Neural cell (in vitro differentiated cells): ENCODE measurements around the gene ATP8B1. TPM values are rescaled to one million over a fixed set of nuclear protein-coding genes. Genes with fewer than 3 reads are reported as not detected.

Experiments
- H2AFZ ChIP-seq: fragments of 200-600, 300-800 bp; sonication (generic), shearing (Covaris generic); 2 replicates; pipeline ENCODE4 v1.6.0; 2014; ENCODE audit warnings: low read depth, mild to moderate bottlenecking, antibody characterized with exemption, low read length, moderate library complexity
- H3F3A ChIP-seq: fragments of 200-600 bp; shearing (Covaris generic); 2 replicates; pipeline ENCODE4 v1.6.1; 2016; ENCODE audit warnings: mild to moderate bottlenecking, moderate library complexity, mixed read lengths, antibody characterized with exemption, low read length; ENCODE audit not compliant: insufficient read depth, poor library complexity, severe bottlenecking
- H3K27ac ChIP-seq: fragments of 200-600, 300-800 bp; sonication (generic), shearing (Covaris generic); 2 replicates; pipeline ENCODE4 v1.5.1; 2014; ENCODE audit warnings: mild to moderate bottlenecking, low read length, moderate library complexity
- H3K27me3 ChIP-seq: fragments of 300-800, 200-600 bp; sonication (generic), shearing (Covaris generic); 2 replicates; pipeline ENCODE4 v1.6.0; 2014; ENCODE audit warnings: mild to moderate bottlenecking, low read depth, low read length, moderate library complexity; ENCODE audit not compliant: insufficient read depth
- H3K36me3 ChIP-seq: fragments of 300-800, 200-600 bp; sonication (generic), shearing (Covaris generic); 2 replicates; pipeline ENCODE4 v1.5.1; 2014; ENCODE audit warnings: mild to moderate bottlenecking, antibody characterized with exemption, low read length, moderate library complexity; ENCODE audit not compliant: insufficient read depth
- H3K4me2 ChIP-seq: fragments of 300-800, 200-600 bp; sonication (generic), shearing (Covaris generic); 2 replicates; pipeline ENCODE4 v1.6.0; 2014; ENCODE audit warnings: mild to moderate bottlenecking, low read length
- H3K4me3 ChIP-seq: fragments of 300-800, 200-600 bp; sonication (generic), shearing (Covaris generic); 2 replicates; pipeline ENCODE4 v1.5.1; 2014; ENCODE audit warnings: mild to moderate bottlenecking, low read length, moderate library complexity
- H3K79me2 ChIP-seq: fragments of 200-600 bp; shearing (Covaris generic); replicated peaks from 2 replicates; pipeline ENCODE4 v1.6.0; 2014; ENCODE audit warnings: mild to moderate bottlenecking, low read length, moderate library complexity; ENCODE audit not compliant: insufficient read depth
- H3K9ac ChIP-seq: fragments of 300-800, 200-600 bp; sonication (generic), shearing (Covaris generic); 2 replicates; pipeline ENCODE4 v1.6.1; 2016; ENCODE audit warnings: mild to moderate bottlenecking, low read length, mixed read lengths
- H3K9me2 ChIP-seq: fragments of 200-600 bp; shearing (Covaris generic); 2 replicates; pipeline ENCODE4 v1.6.1; 2016; ENCODE audit warnings: mild to moderate bottlenecking, low read length, mixed read lengths; ENCODE audit not compliant: insufficient read depth
- H3K9me3 ChIP-seq: fragments of 200-600, 300-800 bp; sonication (generic), shearing (Covaris generic); 2 replicates; pipeline ENCODE4 v1.6.1; 2016; ENCODE audit warnings: mild to moderate bottlenecking, mixed run types, low read length, moderate library complexity, mixed read lengths
- H4K20me1 ChIP-seq: fragments of 200-600 bp; shearing (Covaris generic); 2 replicates; pipeline ENCODE4 v1.6.1; 2016; ENCODE audit warnings: mild to moderate bottlenecking, mixed run types; ENCODE audit not compliant: insufficient read depth
- EP300 ChIP-seq: fragments of 450-650 bp; conservative IDR thresholded peaks from 2 replicates; pipeline ENCODE4 v1.6.1; 2014; ENCODE audit warnings: antibody characterized with exemption, mild to moderate bottlenecking, moderate library complexity; ENCODE audit not compliant: poor library complexity, severe bottlenecking
- EZH2 ChIP-seq: fragments of 200-600, 300-800 bp; shearing (Covaris generic), sonication (generic); IDR thresholded peaks from 2 replicates; pipeline ENCODE4 v1.6.1; 2014; ENCODE audit warnings: antibody characterized with exemption, low read length, borderline replicate concordance, mild to moderate bottlenecking; ENCODE audit not compliant: insufficient read depth, poor library complexity, severe bottlenecking
- MXI1 ChIP-seq: fragments of 450-650 bp; conservative IDR thresholded peaks from 2 replicates; pipeline ENCODE4 v1.6.1; 2014; ENCODE audit warnings: antibody characterized with exemption, mild to moderate bottlenecking; ENCODE audit not compliant: poor library complexity, severe bottlenecking
- POLR2AphosphoS5 ChIP-seq: IDR thresholded peaks from 2 replicates; pipeline ENCODE4 v1.6.1; 2012
- RAD21 ChIP-seq: fragments of 450-650 bp; conservative IDR thresholded peaks from 2 replicates; pipeline ENCODE4 v1.6.1; 2014; ENCODE audit warnings: antibody characterized with exemption, mild to moderate bottlenecking, moderate library complexity
- SMC3 ChIP-seq: fragments of 450-650 bp; conservative IDR thresholded peaks from 2 replicates; pipeline ENCODE4 v1.6.1; 2014; ENCODE audit warnings: antibody characterized with exemption, mild to moderate bottlenecking, moderate library complexity; ENCODE audit not compliant: poor library complexity
- TAF1 ChIP-seq: IDR thresholded peaks from 2 replicates; pipeline ENCODE4 v1.6.1; 2012; ENCODE audit warnings: low read depth
- polyA plus RNA-seq: library from polyadenylated mRNA; depleted of rRNA; stranded (reverse); fragments of >200 nt; gene quantifications from 2 replicates; pipeline ENCODE4 v1.2.3, GENCODE V29; 2014
- TF ChIP-seq, protein P1 (sequence below): IDR thresholded peaks from 2 replicates; pipeline ENCODE4 v1.6.1; 2012; ENCODE audit warnings: borderline replicate concordance
- TF ChIP-seq, protein P2 (sequence below): fragments of 450-650 bp; IDR thresholded peaks from 2 replicates; pipeline ENCODE4 v1.5.1; 2014; ENCODE audit warnings: antibody characterized with exemption, mild to moderate bottlenecking, moderate library complexity; ENCODE audit not compliant: poor library complexity, severe bottlenecking

The ATP8B1 gene
- polyA plus RNA-seq, 1 donor from 2014 or later = not detected

DNA sequence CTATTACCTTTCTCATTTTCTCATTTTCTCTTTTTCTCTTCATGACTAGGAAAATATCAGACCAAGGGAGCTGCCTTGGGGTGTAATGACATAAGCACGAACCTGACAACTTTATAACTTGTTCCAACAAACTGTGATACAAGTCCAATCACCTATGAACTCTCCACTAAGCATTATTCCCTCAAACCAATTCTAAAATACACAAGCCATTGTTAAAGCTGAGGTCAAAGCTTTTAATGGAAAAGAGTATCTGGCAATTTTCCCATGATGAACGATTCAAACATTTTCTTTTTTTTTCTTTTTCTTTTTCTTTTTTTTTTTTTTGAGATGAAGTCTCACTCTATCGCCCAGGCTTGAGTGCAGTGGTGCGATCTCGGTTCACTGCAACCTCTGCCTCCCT is 133.1 kb downstream of the ATP8B1 start:
- Histone ChIP-seq H3K9me2 (no peaks in the 10 kb centered on the region), H3K4me2 (no peak overlapping the region), H3F3A (no peaks in the 10 kb centered on the region), H3K9me3 (no peaks in the 10 kb centered on the region), H3K9ac (no peak overlapping the region), H3K36me3 (no peaks in the 10 kb centered on the region), H3K79me2 (no peaks in the 10 kb centered on the region), H4K20me1 (no peaks in the 10 kb centered on the region), H3K4me3 (no peak overlapping the region), H3K27me3 (no peaks in the 10 kb centered on the region), H2AFZ (no peak overlapping the region), H3K27ac (no peak overlapping the region)
- TF ChIP-seq SMC3 (no peak), EP300 (no peak), MXI1 (no peak), RAD21 (no peak), POLR2AphosphoS5 (no peak), EZH2 (no peak), TAF1 (no peak)
- TF ChIP-seq, protein P1, sequence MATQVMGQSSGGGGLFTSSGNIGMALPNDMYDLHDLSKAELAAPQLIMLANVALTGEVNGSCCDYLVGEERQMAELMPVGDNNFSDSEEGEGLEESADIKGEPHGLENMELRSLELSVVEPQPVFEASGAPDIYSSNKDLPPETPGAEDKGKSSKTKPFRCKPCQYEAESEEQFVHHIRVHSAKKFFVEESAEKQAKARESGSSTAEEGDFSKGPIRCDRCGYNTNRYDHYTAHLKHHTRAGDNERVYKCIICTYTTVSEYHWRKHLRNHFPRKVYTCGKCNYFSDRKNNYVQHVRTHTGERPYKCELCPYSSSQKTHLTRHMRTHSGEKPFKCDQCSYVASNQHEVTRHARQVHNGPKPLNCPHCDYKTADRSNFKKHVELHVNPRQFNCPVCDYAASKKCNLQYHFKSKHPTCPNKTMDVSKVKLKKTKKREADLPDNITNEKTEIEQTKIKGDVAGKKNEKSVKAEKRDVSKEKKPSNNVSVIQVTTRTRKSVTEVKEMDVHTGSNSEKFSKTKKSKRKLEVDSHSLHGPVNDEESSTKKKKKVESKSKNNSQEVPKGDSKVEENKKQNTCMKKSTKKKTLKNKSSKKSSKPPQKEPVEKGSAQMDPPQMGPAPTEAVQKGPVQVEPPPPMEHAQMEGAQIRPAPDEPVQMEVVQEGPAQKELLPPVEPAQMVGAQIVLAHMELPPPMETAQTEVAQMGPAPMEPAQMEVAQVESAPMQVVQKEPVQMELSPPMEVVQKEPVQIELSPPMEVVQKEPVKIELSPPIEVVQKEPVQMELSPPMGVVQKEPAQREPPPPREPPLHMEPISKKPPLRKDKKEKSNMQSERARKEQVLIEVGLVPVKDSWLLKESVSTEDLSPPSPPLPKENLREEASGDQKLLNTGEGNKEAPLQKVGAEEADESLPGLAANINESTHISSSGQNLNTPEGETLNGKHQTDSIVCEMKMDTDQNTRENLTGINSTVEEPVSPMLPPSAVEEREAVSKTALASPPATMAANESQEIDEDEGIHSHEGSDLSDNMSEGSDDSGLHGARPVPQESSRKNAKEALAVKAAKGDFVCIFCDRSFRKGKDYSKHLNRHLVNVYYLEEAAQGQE = no peak
- TF ChIP-seq, protein P2, sequence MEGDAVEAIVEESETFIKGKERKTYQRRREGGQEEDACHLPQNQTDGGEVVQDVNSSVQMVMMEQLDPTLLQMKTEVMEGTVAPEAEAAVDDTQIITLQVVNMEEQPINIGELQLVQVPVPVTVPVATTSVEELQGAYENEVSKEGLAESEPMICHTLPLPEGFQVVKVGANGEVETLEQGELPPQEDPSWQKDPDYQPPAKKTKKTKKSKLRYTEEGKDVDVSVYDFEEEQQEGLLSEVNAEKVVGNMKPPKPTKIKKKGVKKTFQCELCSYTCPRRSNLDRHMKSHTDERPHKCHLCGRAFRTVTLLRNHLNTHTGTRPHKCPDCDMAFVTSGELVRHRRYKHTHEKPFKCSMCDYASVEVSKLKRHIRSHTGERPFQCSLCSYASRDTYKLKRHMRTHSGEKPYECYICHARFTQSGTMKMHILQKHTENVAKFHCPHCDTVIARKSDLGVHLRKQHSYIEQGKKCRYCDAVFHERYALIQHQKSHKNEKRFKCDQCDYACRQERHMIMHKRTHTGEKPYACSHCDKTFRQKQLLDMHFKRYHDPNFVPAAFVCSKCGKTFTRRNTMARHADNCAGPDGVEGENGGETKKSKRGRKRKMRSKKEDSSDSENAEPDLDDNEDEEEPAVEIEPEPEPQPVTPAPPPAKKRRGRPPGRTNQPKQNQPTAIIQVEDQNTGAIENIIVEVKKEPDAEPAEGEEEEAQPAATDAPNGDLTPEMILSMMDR = no peak

DNA sequence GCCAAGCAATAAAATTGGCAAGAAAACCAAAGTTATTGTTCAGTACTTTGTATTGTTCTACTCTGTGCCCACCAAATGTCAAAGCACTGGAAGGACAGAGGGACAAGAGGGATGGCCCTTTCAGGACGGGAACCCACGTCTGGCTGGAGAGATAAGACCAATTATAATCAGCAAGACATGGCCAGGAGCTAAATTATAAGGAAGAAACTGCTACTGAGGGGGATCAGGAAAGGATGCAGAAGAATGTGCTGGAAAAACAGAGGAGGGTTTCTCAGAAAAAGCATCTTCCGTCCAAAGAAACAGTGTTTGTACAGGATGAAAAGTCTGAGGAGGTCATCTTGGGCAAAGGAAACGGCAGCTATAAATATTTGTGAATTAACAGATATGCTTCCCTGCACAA is 135.1 kb downstream of the ATP8B1 start:
- Histone ChIP-seq H3F3A (no peaks in the 10 kb centered on the region), H2AFZ (no peak overlapping the region), H3K27me3 (no peaks in the 10 kb centered on the region), H3K9me3 (no peaks in the 10 kb centered on the region), H3K9me2 (no peaks in the 10 kb centered on the region), H3K36me3 (no peaks in the 10 kb centered on the region), H3K79me2 (no peaks in the 10 kb centered on the region), H4K20me1 (no peaks in the 10 kb centered on the region), H3K4me3 (no peak overlapping the region), H3K9ac (no peak overlapping the region), H3K4me2 (no peak overlapping the region), H3K27ac (no peak overlapping the region)
- TF ChIP-seq EP300 = no peak
- TF ChIP-seq, protein P1 = no peak
- TF ChIP-seq SMC3 = no peak
- no peak for TF ChIP-seq POLR2AphosphoS5
- no peak for TF ChIP-seq RAD21
- no peak for TF ChIP-seq EZH2
- TF ChIP-seq MXI1 = no peak
- TF ChIP-seq, protein P2 = no peak
- no peak for TF ChIP-seq TAF1
